ENCODE measurements around the gene RTN3.
"Not testable (repeated sequence)": the region's sequence is repeated elsewhere in the genome, so short reads cannot be mapped to it uniquely, and the experiment has no call there.

RTN3 gene

GRCh38 chr11:63681321-63682065, at the start of gene RTN3:
Gene RTN3, plus strand, starts transcription at chr11:63681500. Its CDS starts 137 bp downstream, at chr11:63681637.
- peak; percentile 88 to 98 (median 97) for DNase-seq (ENCODE audit: low read depth in 2 of 3, low spot score in 1 of 3)

GRCh38 chr11:63635762-63636465, 45.4 kb upstream of the RTN3 start:
- DNase-seq (ENCODE audit: low read depth in 2 of 3, low spot score in 1 of 3), result peak; percentile 39 to 63 (median 41)

DNA sequence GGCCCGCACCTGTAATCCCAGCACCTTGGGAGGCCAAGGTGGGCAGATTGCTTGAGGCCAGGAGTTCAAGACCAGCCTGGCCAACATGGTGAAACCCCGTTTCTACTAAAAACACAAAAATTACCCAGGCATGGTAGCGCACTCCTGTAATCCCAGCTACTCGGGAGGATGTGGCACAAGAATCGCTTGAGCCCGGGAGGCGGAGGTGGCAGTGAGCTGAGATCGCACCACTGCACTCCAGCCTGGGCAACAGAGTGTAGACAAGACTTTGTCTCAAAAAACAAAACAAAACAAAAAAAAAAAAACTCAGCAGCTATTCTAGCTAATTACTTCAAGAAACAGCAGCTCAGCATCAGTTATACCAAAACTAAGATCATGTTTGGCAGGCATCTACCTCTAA, 42.9 kb upstream of the RTN3 start:
- not testable (repeated sequence) for DNase-seq (ENCODE audit: low read depth in 2 of 3, low spot score in 1 of 3)

DNA sequence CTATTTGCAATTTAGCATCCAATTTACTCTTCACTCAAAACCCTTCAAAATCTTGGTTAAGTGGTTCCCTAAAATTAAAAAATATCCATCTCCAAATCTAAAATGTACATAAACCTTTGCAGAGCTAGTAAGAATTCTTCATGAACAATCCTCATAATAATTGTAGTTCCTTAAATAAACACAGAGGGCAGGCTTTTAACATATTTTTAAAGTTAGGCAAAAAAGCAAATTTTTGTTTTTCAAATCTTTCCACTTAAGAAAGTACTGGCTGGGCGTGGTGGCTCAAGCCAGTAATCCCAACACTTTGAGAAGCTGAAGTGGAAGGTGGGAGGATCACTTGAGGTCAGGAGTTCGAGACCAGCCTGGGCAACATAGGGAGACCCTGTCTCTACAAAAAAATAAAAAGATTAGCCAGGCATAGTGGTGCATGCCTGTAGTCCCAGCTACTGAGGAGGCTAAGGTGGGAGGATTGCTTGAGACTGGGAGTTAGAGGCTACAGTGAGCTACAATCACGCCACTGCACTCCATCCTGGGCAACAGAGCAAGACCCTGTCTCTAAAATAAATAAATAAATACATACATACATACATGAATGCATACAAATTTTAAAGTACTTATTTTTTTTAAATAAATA, 42.0 kb upstream of the RTN3 start:
- DNase-seq (ENCODE audit: low read depth in 2 of 3, low spot score in 1 of 3), result no peak

DNA sequence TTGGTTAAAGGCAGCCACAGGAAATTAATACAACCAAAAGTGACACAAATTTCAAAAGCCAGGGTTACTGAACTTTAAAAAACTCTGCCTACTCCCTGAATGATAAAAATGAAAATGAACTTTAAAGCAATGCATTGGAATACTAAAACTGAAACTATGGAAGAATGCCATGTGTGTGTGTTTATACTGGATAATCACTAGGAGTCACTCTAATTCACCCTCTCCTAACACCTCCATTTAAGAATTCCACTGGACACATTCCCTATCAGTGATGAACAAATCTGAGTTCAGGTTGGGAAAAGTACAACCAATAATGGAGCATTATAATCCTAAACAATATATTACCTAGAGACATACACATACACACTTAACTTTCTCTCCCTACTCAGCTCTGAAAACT, 39.6 kb upstream of the RTN3 start:
- no peak for DNase-seq (ENCODE audit: low read depth in 2 of 3, low spot score in 1 of 3)

DNA sequence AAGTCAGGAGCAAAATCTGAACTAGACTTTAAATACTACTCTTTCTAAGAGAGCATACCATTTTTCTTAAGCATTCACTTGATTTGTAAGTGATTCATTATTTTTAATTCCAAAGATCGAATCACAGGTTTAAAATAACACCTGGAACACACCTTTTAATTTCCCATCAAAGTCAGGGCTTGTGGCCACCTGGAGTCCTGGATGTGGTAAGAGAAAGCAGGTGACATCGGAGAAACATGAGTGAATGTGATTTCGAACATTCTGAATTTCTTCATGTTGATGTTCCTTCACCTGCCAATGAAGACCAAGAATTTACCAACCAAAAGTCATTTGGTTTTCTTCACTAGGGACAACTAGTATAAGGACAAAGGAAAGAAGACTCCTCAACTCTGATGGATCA, 38.1 kb upstream of the RTN3 start:
- no peak for DNase-seq (ENCODE audit: low read depth in 2 of 3, low spot score in 1 of 3)

DNA sequence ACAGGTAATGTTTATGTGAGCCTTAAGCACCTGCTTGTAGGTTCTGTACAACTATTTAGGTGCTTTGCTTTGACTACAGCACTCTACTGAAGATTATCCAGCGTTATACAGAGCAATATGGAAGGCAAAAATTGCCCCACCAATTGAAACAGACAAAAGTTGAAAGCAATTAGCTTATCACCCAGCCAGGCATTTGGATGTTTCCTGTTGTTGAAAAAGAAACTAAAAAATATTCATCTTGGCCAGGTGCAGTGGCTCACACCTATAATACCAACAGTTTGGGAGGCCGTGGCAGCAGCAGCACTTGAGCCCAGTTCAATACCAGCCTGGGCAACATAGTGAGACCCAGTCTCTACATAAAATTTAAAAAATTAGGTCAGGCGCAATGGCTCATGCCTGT, 28.6 kb upstream of the RTN3 start:
- no peak for DNase-seq (ENCODE audit: low read depth in 2 of 3, low spot score in 1 of 3)

- DNase-seq (ENCODE audit: low read depth in 2 of 3, low spot score in 1 of 3), result no peak
Measured at GRCh38 chr11:63660972-63661371, 20.3 kb upstream of the RTN3 start.

DNA sequence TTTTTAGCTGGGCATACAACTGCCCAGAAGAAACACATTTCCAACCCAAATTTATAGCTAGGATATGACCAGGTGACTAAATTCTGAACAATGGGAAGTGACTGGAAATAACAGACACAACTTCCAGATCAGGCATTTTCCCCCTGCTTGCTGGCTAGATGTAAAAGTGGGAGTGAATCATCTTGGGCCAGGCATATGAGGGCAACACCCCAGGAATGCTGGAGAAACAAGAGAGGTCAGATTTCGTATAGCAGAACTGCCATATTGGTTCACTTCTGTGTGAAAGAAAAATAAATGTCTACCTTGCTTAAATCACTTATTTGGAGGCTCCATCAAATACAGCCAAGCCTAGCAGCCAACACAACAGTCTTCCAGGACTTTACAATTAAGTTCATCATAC, 17.5 kb upstream of the RTN3 start:
- DNase-seq (ENCODE audit: low read depth in 2 of 3, low spot score in 1 of 3), result no peak

DNA sequence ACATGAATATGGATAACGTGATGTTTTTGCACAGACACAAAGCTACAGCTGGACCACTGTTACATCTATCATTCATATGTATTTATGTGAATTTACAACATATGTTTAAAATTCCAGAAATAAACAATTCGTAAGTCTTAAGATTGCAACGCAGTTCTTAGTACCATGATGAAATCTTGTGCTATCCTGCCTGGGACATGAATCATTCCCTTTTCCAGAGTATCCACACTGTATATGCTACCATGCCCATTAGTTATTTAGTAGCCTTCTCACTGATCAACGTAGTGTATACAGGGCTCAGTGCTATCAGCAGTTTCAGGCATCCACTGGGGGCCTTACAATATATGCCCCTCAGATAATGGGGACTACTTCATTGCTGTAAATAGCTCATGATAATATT, 14.4 kb upstream of the RTN3 start:
- DNase-seq (ENCODE audit: low read depth in 2 of 3, low spot score in 1 of 3), result no peak

GRCh38 chr11:63667995-63668795, 13.1 kb upstream of the RTN3 start:
- no peak for DNase-seq (ENCODE audit: low read depth in 2 of 3, low spot score in 1 of 3)

DNA sequence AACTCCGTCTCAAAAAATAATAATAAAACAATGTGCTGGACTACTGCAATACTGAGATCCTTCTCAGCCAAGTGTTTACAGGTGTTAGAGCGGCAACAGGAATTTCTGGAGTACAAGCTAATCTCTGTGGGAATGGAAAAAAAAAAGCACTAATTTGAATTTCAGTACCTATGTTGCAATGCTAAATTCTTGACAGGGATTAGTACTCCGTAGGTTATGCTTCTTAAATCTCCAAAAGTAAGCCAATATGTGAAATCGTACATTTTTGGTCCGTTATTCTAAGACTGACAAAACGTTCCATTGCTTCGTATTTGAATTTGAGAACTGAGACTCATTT, 11.2 kb upstream of the RTN3 start:
- no peak for DNase-seq (ENCODE audit: low read depth in 2 of 3, low spot score in 1 of 3)

- DNase-seq (ENCODE audit: low read depth in 2 of 3, low spot score in 1 of 3), result peak in 1 of 3 donors; percentile 25
Measured at GRCh38 chr11:63670433-63671321, 10.6 kb upstream of the RTN3 start.

- DNase-seq (ENCODE audit: low read depth in 2 of 3, low spot score in 1 of 3), result peak; percentile 87 to 92 (median 87)
Measured at GRCh38 chr11:63671322-63672155, 9.8 kb upstream of the RTN3 start, which contains the start of gene ATL3. Gene ATL3, minus strand, starts transcription at chr11:63671376. Its CDS starts 41 bp downstream, at chr11:63671335.

DNA sequence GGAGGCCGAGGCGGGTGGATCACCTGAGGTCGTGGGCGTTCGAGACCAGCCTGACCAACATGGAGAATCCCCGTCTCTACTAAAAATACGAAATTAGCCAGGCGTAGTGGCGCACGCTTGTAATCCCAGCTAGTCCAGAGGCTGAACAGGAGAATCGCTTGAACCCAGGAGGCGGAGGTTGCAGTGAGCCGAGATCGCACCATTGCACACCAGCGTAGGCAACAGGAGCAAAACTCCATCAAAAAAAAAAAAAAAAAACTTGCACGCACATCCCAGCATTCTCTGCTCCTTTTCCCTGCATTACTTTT, 9.2 kb upstream of the RTN3 start:
- no peak for DNase-seq (ENCODE audit: low read depth in 2 of 3, low spot score in 1 of 3)

DNA sequence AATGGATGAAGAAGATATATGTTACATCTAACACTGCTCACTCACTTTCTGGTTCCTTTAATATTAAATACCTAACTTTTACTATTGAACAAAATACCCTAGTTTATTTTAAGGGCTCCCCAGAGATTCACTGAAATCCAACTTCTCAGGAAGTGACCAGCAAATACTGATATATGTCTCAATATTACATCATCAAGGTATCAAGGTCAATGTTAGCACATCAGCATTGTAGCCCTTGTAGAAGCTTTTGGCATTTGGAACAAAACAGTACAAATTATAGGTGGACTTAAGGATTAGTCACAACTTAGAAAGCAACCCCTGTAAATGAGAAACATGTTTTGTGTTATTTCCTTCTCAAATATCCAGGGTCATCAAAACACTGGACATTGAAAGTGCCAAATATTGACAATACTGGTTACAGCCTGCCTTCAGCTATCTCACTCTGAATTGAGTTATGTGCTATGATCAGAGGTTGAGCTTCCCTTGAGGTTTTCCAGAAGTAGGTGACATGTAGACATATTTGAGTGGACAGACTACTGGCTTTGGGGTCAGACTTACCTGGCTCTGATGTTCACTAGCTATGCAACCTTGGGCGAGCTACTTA, 8.3 kb upstream of the RTN3 start:
- DNase-seq (ENCODE audit: low read depth in 2 of 3, low spot score in 1 of 3), result no peak

DNA sequence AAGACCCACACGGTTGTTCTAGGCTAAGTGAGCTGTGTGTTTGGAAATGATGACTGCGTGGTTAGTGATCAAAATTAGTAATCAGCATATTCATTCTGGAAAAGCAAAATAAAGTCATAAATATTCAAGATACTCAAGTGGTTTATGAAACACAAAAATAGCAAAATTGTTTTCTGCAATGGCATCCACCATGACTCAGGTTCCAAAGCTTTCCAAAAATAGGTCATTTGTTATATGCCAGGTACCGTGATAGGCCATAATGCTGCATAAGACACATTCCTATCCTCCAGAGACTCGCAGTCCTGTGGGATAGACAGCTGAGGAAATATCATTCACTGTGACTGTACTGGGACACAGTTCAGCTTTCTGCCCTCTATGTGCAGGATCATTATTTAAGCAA, 7.7 kb upstream of the RTN3 start:
- DNase-seq (ENCODE audit: low read depth in 2 of 3, low spot score in 1 of 3), result no peak

- DNase-seq (ENCODE audit: low read depth in 2 of 3, low spot score in 1 of 3), result no peak
Measured at GRCh38 chr11:63680834-63681320, 423 bp upstream of the RTN3 start.

Data from stimulated activated CD4-positive, alpha-beta T cell treated with anti-CD3 and anti-CD28 coated beads, Interleukin-12 subunit alpha, Interleukin-12 subunit beta, amount 100 ng/mL, for 48 hours (primary cell).